HG03135 (cell line): ENCODE results near the gene ELL3.
"Not testable (repeated sequence)": the region's sequence is repeated elsewhere in the genome, so short reads cannot be mapped to it uniquely, and the experiment has no call there.

ENCODE experiments used
- ATAC-seq: cut with Tn5 transposase; IDR thresholded peaks from one replicate; pipeline ENCODE4 v1.9.1; 2021; ENCODE audit warnings: mild to moderate bottlenecking, moderate library complexity; ENCODE audit not compliant: unreplicated experiment

ELL3 gene

GRCh38 chr15:43726306-43726705 lies 50.5 kb downstream of the ELL3 start:
- not testable (repeated sequence) for ATAC-seq

GRCh38 chr15:43723151-43723550 lies 53.6 kb downstream of the ELL3 start:
- no peak for ATAC-seq
